HG03439 (cell line): ENCODE measurements around the gene UCP2.

ENCODE experiments used
- ATAC-seq: cut with Tn5 transposase; IDR thresholded peaks from one replicate; pipeline ENCODE4 v1.9.1; 2021; ENCODE audit warnings: mild to moderate bottlenecking, moderate library complexity; ENCODE audit not compliant: unreplicated experiment

The UCP2 gene

DNA sequence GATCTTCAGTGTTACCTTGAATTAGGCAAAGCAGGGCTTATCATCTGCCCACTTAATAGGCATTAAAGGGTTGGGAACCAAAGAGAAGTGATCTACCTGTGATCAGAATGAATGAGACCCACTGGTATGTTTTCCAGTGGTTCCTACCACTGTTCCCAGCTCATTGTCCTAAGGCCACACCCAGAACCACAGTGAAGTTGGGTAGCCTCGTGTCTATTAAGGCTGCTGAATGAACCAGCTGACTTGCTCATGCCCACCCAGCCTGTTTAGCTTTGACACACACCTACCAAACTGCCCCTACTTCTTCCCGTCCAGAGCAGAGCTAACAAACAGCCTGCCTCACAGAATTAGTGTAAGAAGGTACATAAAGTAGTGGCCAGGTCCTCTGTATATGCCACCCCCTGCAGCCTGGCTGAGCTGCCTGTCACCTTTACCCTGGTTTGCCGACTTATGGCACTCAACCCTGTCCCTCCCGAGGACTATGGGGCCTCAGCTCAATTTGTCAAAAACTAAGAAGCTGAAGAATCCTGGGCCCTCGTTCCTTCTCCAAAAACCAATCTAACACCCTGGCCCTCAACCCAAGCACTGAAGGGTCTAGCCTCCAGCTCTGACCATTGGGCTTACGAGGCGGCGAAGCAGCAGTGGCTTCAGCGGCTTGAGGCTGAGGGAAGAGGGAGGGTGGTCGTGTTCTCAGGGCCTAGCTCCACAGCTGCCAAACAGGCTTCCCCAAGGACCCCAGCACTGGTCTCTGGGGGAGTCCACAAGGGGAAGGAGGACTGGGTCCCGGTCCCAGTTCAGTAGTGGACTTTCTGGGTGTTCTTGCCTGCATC, 9.8 kb downstream of the UCP2 start:
- ATAC-seq = no peak

DNA sequence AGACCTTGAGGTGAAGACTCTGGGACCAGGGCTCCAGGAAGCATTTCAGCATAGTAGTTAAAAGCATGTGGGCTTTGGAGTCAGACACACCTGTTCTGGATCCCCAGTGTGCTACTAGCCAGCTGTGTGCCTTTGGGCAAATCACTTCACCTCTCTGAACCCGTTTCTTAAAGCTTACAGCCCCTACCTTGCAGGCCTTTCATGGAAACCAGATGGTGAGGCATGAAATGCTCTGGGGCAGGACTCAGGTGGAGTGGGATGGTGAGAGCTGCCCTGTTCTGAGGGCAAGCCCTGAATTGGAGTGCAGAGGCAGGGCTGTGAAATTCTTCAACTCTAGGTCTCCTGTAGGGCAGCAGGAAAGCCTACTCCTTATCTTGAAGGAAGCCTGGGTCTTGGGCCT, 10.5 kb downstream of the UCP2 start:
- no peak for ATAC-seq

DNA sequence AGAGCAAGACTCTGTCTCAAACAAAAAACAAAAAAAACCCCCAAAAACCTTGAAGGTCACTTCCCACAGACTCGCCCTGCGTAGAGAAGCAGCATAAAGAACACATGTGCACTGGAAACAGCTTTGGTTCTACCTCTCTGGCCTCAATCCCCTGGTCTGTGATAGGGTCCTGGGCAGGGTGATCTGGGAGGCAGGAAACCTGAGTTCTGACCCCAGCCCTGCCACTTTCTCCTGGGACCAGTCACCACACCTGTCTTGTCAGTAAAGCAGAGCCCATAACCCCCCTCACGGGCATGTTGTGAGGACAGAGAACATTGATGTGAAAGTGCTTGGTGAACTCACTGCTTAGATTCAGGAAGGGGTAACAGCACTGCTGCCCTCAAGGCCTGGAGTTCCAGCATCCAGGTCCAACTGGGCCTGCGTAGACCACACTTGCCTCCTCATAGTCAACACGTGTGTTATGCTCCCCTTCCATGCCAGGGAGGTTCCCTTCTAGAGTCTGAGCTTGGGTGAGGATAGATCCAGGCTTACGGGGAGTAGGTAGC, 11.4 kb downstream of the UCP2 start:
- ATAC-seq = no peak

DNA sequence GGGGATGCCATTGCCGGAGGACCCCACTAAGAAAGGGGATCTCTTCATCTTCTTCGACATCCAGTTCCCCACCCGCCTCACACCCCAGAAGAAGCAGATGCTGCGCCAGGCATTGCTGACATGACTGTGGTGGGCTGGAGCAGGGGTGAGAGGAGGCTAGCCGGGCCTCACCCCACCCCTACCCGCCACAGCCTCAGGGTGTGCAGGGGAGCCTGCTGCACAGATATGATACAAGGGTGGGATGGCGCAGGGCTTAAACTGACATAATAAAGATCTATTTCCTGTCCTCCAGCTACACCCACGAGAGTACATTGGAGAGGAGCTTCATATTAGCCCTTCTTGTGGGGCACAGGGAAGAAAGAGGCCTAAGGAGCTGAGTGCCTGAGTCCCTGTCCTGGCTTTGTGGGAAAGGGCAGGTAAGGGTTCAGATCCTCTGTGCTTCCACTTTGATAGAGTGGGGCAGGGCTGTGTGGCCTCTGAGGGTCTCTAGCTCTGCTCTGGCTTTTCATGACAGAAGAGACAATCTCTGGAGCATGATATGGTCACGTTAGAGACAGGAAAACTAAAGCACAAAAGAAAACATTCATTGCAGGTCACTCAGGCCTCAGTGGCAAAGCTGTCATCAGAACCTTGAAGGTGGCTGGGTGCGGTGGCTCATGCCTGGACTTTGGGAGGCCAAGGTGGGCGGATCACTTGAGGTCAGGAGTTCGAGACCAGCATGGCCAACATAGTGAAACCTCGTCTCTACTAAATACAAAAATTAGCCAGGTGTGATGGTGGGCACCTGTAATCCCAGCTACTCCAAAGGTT, 12.4 kb downstream of the UCP2 start:
- ATAC-seq = no peak

DNA sequence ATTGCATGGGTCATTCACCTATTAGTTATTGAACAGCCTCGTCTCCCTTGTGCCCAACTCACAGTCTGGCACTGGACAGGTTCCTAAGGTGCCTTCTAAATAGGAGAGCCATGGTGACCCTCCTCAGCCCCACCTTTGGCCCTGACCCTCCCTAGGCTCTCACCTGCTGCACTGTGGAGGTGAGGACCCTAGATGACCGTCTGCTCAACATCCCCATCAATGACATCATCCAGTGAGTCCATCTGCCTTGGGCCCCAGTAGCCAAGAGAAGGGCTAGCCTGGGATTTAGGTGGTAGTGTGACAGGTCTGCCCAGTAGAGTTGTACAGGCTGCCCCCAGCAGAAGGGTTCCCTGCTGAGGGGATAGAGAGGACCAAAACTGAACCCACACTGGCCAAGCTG, 13.6 kb downstream of the UCP2 start:
- ATAC-seq = no peak

DNA sequence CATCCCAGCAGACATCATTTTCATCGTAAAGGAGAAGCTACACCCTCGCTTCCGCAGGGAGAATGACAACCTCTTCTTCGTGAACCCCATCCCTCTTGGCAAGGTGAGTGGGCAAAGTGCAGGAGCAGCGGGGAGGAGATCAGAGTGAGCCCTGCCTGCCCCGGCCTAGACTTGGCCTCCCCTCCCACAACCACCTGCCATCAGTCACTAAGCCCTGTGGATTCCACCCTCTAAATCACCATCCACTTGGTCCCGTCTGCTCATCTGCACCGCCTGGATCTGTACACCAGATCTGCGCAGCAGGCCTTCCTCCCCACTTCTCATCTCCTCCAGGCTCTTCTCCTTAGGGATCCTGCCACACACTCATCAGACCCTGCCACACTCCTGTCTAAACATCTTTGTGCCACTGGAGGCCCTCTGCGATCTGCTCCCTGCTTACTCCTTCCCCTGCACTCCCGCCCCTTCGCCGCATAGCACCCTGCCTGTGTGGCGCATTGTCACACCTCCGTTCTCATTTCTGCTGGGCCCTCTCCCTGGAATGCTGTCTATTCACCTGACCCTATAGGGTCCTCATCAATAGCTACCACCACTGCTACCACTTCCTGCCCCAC, 14.2 kb downstream of the UCP2 start:
- ATAC-seq = no peak

DNA sequence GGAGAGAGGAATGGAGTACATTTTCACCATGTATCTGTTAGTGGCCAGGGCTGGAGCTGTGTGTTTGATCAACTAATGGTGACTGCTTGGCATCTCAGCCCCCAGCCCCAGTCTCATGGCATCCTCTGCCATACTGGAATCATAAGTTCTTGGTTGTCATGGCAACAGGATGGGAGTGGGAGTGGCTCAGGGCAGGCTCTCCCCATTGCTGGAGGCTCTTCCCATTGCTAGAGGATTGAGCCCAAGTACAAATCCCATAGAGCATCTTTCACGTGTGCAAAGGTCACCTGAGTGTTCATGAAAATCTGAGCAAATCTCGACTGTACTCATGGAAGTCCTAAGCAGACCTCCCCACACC, 16.9 kb downstream of the UCP2 start:
- no peak for ATAC-seq

DNA sequence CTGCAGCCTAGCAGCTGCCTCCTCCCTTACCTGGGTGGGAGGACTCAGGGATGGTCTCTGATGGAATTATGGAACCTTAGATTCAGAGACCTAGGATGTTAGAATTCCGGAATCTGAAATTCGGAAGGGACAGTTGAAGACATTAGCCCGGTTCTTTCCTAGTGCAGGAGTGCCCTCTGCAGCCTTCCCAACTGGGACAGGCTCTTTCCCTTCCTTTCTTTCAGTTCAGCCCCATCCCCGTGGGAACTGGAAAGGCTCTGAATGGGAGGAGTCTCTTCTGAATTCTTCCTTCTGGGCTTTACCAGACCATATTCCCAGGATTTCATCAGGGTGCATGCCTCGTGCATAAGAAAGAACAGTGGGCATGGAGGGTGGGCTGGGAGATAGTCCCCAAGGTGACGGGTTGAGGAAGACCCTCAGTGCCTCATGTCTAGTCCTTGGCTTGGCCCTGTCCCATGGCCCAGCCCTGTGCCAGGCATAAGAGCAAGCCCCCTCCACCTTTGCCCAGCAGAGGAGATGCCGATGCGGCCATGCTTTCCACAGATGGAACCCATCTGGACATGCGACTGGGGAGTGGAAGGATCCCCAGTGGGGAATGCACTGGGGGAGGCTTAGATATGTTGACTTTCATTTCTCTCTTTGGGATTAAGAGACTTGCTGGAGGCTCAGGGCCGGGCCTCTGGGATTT, 17.4 kb downstream of the UCP2 start:
- ATAC-seq = no peak

DNA sequence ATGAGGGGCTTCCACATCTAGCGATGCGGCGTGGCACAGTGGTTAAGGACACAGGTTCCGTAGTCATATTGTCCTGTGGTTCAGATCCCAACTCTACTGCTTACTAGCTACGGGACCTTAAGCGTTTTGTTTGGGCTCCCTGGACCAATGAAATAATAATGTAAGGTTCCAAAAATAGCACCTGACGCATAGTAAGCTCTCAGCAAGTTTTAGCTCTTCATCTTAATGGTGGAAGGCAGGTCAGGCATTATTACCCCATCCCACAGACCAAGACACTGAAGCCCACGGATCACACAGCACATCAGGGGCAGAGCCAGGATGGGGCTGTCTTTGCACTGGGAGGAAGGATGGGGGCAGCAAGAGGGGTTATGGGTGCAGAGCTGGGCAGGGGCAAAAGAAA, 18.8 kb downstream of the UCP2 start:
- ATAC-seq = no peak

DNA sequence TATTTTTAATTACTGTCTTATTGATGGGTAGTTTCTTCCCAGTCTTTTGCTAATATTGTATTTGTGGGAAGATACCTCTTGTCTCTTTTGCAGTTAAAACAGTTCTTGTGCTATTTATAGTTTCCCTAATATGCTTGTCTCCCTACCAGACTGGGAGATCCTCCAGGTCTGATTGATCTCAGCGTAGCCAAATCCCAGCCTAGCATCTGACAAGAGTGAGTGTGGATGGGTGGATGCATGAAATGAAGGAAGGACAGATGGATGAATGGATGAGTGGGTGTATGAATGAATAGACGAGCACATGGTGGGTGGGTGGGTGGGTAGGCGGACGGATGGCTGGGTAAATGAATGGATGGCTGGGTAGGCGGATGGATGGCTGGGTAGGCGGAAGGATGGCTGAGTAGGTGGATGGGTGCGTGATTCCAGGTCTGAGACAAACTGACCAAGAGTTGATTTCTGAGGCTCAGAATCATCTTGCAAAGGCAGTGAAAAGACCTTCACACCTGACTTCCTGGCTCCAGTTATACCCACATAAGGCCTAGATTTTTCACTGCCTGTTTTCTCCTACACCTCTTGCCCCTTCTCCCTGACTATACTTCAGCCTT, 20.4 kb downstream of the UCP2 start:
- no peak for ATAC-seq

DNA sequence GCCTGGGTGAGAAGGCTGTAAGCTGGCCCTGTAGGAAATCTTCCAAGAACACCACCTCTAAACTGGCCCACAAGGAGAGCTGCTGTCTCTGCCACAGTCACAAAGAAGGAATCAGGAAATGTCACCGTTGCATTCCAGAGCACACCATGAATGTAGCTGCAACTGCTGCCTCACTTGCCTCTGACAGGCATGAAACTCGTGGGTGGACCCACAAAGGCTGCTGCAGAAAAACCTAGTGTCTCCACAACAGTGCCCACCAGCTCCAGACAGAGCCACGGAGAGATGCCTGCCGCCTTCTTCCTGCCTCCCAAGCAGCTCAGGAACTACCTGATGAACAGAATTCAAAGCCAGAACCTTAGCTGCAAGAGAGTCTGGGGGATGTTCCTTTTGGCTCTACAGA, 21.3 kb downstream of the UCP2 start:
- ATAC-seq = no peak

DNA sequence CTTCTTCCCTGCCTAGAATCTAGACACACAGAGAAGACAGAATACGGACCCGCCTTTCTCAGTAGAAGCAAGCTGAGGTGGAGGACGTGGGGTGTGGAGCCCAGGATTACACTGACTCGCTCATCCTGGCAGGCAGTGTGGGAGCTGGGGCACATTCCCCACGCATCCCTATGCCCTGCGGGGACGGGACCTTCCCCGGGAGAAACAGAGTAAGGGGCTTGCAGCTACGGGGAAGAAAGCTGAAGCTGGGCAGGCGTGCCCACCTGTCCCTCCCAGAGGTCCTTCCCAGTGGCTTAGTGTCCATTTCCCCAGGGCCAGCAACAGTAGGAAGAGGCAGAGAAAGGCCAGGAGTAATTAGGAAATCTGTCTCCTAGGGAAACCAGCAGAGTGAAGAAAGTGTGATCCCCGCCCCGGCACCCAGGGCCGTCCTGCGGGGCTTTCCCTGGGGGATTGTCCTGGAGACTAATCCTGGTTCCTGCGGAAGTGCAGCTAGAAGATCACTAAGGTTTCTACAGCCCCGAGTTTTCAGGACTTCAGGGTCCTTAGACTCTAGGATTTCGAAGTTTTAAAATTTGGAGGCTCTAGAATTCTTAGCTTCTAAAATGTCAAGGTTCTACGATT, 24.0 kb downstream of the UCP2 start:
- no peak for ATAC-seq

DNA sequence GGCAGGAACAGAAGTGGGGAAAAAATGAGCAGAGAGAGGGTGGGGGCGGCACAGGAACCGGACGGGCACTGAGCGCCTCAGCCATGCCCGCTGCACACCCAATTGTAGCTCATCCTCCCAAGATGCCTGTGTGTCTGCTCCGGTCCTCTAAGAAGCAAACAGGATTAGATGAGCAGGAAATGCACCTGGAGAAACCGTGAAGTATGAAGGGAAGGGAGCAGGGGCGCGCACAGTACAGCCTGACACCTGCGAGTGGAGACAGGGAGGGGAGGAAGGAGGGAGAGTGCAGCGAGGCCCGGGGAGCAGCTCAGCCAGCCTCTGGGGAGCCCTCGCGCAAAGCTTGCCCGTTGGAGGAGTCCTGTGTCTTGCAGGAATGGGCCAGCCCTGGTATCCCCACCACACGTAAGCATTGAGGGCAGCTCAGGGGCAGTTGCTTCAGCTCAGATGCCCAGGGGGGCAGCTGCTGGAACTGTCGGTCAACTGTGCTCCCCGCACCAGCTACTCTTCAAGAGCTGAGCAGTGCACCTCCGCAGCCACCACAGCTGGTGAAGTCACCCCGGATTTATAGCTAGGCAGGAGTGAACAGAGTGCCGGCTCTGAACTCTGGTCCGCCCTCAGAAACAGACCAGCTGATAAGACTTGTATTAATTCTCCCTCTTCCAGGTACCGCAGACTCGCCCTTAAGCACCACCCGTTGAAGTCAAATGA, 24.8 kb downstream of the UCP2 start:
- no peak for ATAC-seq

DNA sequence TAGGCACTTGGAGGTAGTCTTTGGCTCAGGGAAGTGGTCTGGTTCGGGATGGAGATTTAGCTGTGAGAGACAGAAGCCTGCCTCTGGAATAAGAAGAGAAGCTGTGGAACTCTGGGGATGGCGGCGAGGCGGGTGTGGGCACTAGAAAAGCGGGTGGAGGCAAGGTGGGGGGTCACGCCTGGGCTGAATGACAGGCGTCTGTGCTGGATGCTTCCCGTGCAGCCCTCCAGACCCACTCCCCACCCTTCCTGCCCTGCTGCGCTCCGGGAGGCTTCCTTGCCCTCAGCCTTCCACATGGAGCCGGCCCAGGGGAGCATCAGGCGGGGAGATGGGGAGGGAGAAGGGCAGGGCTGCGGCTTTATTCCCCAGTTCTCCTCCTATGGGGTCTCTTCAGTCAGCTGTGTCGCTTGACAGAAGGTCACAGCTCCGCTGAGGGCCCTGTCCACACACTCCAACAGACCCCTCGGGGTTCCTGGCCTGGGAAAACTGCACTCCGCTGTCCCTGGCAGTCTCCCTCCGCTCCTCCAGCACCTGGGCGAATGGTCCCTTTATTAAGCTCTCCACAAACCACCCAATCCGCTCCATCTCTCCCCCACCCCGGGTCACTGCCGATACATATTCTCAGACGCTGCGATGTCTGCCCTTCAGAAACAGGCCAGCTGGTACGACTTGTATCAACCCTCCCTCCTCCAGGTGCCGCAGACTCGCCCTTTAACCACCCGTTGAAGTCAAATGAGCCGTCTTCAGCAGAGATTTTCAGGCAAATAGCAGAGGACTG, 25.6 kb downstream of the UCP2 start:
- no peak for ATAC-seq

DNA sequence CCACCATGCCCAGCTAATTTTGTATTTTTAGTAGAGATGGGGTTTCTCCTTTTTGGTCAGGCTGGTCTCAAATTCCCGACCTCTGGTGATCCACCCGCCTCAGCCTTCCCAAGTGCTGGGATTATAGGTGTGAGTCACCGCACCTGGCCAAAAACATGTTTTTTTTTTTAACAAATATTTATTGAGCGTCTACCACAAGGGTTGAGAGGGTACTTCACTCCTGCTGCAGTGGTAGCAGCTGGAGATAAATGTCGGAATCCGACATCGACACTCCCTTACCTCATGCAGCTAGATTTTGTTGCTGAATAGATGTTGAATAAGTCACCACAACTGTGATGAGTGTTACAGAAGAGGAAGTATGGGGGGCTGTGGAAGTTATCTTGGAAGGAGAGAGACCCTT, 30.8 kb downstream of the UCP2 start:
- ATAC-seq = no peak

DNA sequence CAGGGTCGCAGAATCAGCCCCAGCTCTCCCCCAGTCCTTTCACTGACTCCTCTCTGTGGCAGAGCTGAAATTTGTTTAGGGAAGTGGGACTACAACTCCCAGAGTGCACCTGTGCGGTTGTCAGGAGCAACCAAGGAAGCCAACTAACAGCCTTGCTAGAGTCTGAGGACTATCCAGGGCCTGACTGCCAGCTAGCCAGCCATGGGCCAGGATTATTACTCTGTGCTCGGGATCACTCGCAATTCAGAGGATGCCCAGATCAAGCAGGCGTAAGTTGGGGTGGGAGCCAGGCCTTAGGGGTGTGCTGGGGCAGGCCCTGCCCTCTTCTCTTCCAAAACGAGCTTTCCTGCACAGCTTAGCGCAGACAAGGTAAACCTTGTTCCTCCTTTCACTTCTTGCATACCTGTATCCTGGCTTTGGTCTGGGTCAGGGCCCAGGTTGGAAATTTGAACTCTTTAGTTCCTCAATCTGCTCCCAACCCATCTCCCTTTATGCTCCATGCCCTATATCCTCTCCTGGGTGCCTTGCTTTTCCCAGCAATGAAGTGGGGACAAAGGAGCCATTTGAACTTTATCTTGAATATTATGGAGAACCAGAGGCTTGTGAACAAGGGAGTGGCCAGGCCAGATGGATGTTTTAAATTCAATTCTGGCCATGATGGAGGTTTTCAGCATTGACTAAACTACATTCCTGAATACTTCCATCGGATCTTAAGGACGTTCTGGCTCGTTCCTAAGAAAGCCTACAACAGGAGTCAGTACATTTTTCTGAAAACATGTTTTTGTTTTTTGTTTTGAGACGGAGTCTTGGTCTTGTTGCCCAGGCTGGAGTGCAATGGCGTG, 31.6 kb downstream of the UCP2 start, which contains the start of gene DNAJB13:
Gene DNAJB13, plus strand, starts transcription at position 158 of the 842 bp plus-strand sequence. Its CDS starts 44 bp downstream, at position 202.
- no peak for ATAC-seq

DNA sequence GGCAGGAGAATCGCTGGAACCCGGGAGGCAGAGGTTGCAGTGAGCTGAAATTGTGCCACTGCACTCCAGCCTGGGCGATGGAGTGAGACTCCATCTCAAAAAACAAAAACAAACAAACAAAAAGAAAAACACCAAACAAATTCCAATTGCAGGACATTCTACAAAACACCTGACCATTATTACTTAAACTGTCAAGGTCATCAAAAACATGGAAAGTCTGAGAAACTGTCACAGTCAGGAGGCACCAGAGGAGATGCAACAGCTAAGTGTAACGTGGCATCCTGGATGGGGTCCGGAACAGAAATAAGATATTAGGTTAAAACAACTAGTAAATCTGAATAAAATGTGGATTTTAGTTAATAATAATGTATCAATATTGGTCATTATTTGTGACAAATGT, 32.7 kb downstream of the UCP2 start:
- no peak for ATAC-seq

DNA sequence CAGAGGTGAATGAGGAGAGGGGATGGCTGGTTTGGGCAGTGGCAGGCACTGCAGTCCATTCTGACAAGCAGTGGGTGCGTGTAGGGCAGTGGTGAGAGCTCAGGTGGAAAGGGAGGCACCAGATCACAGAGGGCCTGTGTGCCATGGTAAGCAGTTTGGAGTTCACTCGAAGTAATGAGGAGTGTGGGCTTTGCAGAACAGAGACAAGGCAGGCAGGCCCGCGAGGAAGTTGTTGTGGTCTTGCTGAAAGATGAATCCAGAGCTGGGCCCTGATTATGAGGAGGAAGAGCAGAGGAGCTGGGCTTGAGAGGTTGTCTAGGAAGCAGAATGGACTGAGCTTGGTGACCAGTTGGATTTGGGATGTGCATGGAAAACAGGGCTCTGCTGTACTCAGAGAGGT, 33.4 kb downstream of the UCP2 start:
- ATAC-seq = no peak
